DND-41 (cell line): ENCODE results near the gene TRAPPC2L.

Experiments
- ATAC-seq: fragments of 200-7000 bp; cut with Tn5 transposase; 3 replicates; pipeline ENCODE4 v1.9.1; 2021; ENCODE audit warnings: low read depth; ENCODE audit not compliant: insufficient read depth
- DNase-seq: peaks from one replicate; pipeline ENCODE4 v3.0.0-alpha.2; 2020
- H2AFZ ChIP-seq: 2 replicates; pipeline ENCODE4 v1.6.0; 2012; ENCODE audit warnings: low read depth, low read length
- H3K27ac ChIP-seq: 2 replicates; pipeline ENCODE4 v1.5.1; 2012; ENCODE audit warnings: low read length, inconsistent platforms
- H3K27me3 ChIP-seq: fragments of 200-600 bp; sonication (generic); 2 replicates; pipeline ENCODE4 v1.6.0; 2012; ENCODE audit warnings: low read length, mild to moderate bottlenecking, inconsistent platforms; ENCODE audit not compliant: insufficient read depth, poor library complexity
- H3K36me3 ChIP-seq: 2 replicates; pipeline ENCODE4 v1.5.1; 2012; ENCODE audit warnings: low read length, inconsistent platforms; ENCODE audit not compliant: insufficient read depth
- H3K4me1 ChIP-seq: 2 replicates; pipeline ENCODE4 v1.5.1; 2012; ENCODE audit warnings: mild to moderate bottlenecking, low read length; ENCODE audit not compliant: insufficient read depth
- H3K4me2 ChIP-seq: 2 replicates; pipeline ENCODE4 v1.6.0; 2012; ENCODE audit warnings: mild to moderate bottlenecking, moderate library complexity, low read length, inconsistent platforms; ENCODE audit not compliant: insufficient read depth
- H3K4me3 ChIP-seq, 2 experiments: fragments of 200-600 bp in 1 of 2; shearing (Covaris generic) in 1 of 2; 2 replicates each; pipeline ENCODE4 v1.5.1; 2012 to 2016; ENCODE audit warnings: inconsistent platforms in 2 of 2, low read length in 2 of 2, mild to moderate bottlenecking in 2 of 2, low read depth in 1 of 2, moderate library complexity in 1 of 2
- H3K79me2 ChIP-seq: 2 replicates; pipeline ENCODE4 v1.6.0; 2012; ENCODE audit warnings: low read length, inconsistent platforms; ENCODE audit not compliant: insufficient read depth
- H3K9ac ChIP-seq: 2 replicates; pipeline ENCODE4 v1.6.0; 2012; ENCODE audit warnings: low read depth, mild to moderate bottlenecking, inconsistent platforms, low read length, moderate library complexity
- H3K9me3 ChIP-seq: 2 replicates; pipeline ENCODE4 v1.5.1; 2012; ENCODE audit warnings: low read length, moderate library complexity, mild to moderate bottlenecking, inconsistent platforms; ENCODE audit not compliant: insufficient read depth, severe bottlenecking
- H4K20me1 ChIP-seq: 2 replicates; pipeline ENCODE4 v1.6.0; 2012; ENCODE audit warnings: low read length; ENCODE audit not compliant: insufficient read depth
- EZH2 ChIP-seq: IDR thresholded peaks from 3 replicates; pipeline ENCODE4 v1.6.1; 2012; ENCODE audit warnings: borderline replicate concordance, low read depth, mild to moderate bottlenecking, moderate library complexity, low read length, inconsistent platforms; ENCODE audit not compliant: severe bottlenecking
- TF ChIP-seq, protein P1 (sequence below): IDR thresholded peaks from 2 replicates; pipeline ENCODE4 v1.5.1; 2012; ENCODE audit warnings: borderline replicate concordance, low read length, moderate library complexity, mild to moderate bottlenecking; ENCODE audit not compliant: poor library complexity, severe bottlenecking; ENCODE audit errors: extremely low read depth

Gene TRAPPC2L

DNA sequence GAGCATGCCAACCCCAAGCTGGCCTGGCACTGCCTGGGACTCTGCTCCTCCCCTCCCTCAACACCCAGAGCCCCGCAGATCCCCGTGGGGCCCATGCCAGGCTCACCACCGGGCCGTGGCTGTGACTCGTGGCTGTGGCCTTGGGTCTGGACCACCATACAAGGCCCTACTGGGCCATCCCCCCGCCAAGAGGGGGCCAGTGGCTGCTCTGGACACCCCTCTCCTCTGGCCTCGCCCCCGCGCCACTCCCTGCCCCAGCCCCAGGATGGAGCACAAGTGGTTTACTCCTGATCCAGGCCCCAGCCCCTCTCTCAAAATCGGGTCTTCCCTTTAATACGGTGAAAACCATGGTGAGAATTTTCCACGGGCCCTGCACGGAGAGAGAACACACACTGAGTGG, 6.5 kb downstream of the TRAPPC2L start:
- H3K9ac ChIP-seq, result no peak overlapping the region
- no peaks in the 10 kb centered on the region for H3K27me3 ChIP-seq
- no peaks in the 10 kb centered on the region for H3K9me3 ChIP-seq
- H4K20me1 ChIP-seq, result no peaks in the 10 kb centered on the region
- peaks cover 6% of the 10 kb centered on the region for H3K4me1 ChIP-seq
- no peak overlapping the region for H2AFZ ChIP-seq
- no peak overlapping the region for H3K27ac ChIP-seq
- no peak overlapping the region for H3K4me2 ChIP-seq
- no peak for DNase-seq
- peaks cover 38% of the 10 kb centered on the region for H3K36me3 ChIP-seq
- TF ChIP-seq, protein P1, sequence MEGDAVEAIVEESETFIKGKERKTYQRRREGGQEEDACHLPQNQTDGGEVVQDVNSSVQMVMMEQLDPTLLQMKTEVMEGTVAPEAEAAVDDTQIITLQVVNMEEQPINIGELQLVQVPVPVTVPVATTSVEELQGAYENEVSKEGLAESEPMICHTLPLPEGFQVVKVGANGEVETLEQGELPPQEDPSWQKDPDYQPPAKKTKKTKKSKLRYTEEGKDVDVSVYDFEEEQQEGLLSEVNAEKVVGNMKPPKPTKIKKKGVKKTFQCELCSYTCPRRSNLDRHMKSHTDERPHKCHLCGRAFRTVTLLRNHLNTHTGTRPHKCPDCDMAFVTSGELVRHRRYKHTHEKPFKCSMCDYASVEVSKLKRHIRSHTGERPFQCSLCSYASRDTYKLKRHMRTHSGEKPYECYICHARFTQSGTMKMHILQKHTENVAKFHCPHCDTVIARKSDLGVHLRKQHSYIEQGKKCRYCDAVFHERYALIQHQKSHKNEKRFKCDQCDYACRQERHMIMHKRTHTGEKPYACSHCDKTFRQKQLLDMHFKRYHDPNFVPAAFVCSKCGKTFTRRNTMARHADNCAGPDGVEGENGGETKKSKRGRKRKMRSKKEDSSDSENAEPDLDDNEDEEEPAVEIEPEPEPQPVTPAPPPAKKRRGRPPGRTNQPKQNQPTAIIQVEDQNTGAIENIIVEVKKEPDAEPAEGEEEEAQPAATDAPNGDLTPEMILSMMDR, result no peak
- no peak for TF ChIP-seq EZH2
- no peak overlapping the region for H3K4me3 ChIP-seq
- H3K79me2 ChIP-seq, result peaks cover 5% of the 10 kb centered on the region
- ATAC-seq, result no peak

DNA sequence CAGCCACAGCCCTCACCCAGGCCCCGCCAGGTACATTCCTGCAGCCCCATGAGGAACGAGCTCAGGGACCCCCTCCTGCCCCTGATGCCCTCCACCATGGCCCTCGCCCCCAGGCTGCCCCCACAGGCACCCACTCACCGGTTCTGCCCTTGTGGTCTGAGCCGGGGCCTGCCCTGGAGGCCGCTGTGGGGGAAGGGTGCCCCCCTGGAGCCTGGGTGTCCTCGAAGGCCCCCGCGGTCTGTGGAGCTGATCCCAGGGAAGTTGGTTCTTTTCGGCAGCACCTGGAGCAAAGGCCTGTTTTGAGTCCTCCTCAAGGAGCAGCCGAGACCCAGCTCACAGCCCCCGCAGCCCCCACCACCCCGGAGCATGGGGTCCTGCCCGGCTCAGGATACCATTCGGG, 7.2 kb downstream of the TRAPPC2L start:
- ATAC-seq (0 out of 3 replicates have a peak, but pooled peaks have one; percentile 3), DNase-seq (no peak)
- Histone ChIP-seq H3K27me3 (no peaks in the 10 kb centered on the region), H3K4me3 (no peak overlapping the region), H4K20me1 (no peaks in the 10 kb centered on the region), H3K27ac (no peak overlapping the region), H3K9me3 (no peaks in the 10 kb centered on the region), H3K4me1 (no peaks in the 10 kb centered on the region), H3K36me3 (peaks cover 31% of the 10 kb centered on the region), H3K79me2 (no peaks in the 10 kb centered on the region), H3K9ac (no peak overlapping the region), H3K4me2 (no peak overlapping the region), H2AFZ (no peak overlapping the region)
- no peak for TF ChIP-seq EZH2
- TF ChIP-seq, protein P1, result no peak

- TF ChIP-seq EZH2, result no peak
- ATAC-seq (no peak), DNase-seq (no peak)
- no peak overlapping the region for H3K4me2 ChIP-seq
- no peak overlapping the region for H2AFZ ChIP-seq
- no peaks in the 10 kb centered on the region for H3K9me3 ChIP-seq
- H3K36me3 ChIP-seq, result peaks cover 27% of the 10 kb centered on the region
- no peaks in the 10 kb centered on the region for H3K4me1 ChIP-seq
- no peak overlapping the region for H3K9ac ChIP-seq
- H3K4me3 ChIP-seq, result no peak overlapping the region
- H3K27ac ChIP-seq, result no peak overlapping the region
- no peaks in the 10 kb centered on the region for H4K20me1 ChIP-seq
- H3K27me3 ChIP-seq, result peaks cover 3% of the 10 kb centered on the region
- H3K79me2 ChIP-seq, result no peaks in the 10 kb centered on the region
These were observed 7.6 kb downstream of the TRAPPC2L start for GRCh38 chr16:88864521-88864920.

- Histone ChIP-seq H3K4me3 (no peak overlapping the region), H4K20me1 (no peaks in the 10 kb centered on the region), H3K9me3 (no peaks in the 10 kb centered on the region), H3K9ac (no peak overlapping the region), H2AFZ (no peak overlapping the region), H3K27ac (no peak overlapping the region), H3K27me3 (peaks cover 8% of the 10 kb centered on the region), H3K79me2 (no peaks in the 10 kb centered on the region), H3K36me3 (peaks cover 19% of the 10 kb centered on the region), H3K4me1 (no peaks in the 10 kb centered on the region), H3K4me2 (no peak overlapping the region)
- no peak for TF ChIP-seq EZH2
- TF ChIP-seq, protein P1, result no peak
- ATAC-seq (no peak), DNase-seq (no peak)
These were observed 8.4 kb downstream of the TRAPPC2L start for GRCh38 chr16:88865310-88865709.
